Psoas muscle (tissue), 8 donors: ENCODE data around the gene ALS2. TPM values are rescaled to one million over a fixed set of nuclear protein-coding genes. Genes with fewer than 3 reads are reported as not detected.

Source experiments
- ATAC-seq, 4 donors: fragments of 200-7000 bp; cut with Tn5 transposase; one replicate each; pipeline ENCODE4 v1.9.1; 2020; ENCODE audit warnings: moderate library complexity in 3 of 4, mild to moderate bottlenecking in 2 of 4
- DNase-seq, 2 donors: peaks; one replicate each; pipeline ENCODE4 v3.0.0-alpha.2; 2020
- H3K27ac ChIP-seq: fragments of 200-600 bp; one replicate; pipeline ENCODE4 v1.8.0; 2022
- H3K27me3 ChIP-seq, 3 donors: fragments of 200-600 bp in 1 of 3; one replicate each; pipeline versions ENCODE4 v1.6.1 to v1.8.0; 2013 to 2022; ENCODE audit warnings: low read length in 2 of 3, mild to moderate bottlenecking in 2 of 3, moderate library complexity in 1 of 3; ENCODE audit not compliant: insufficient read depth in 3 of 3
- H3K36me3 ChIP-seq, 2 donors: fragments of 200-600 bp in 1 of 2; one replicate each; pipeline versions ENCODE4 v1.6.1 to v1.8.0; 2013 to 2022; ENCODE audit warnings: low read depth in 1 of 2, mild to moderate bottlenecking in 1 of 2, moderate library complexity in 1 of 2; ENCODE audit not compliant: insufficient read depth in 1 of 2
- H3K4me1 ChIP-seq: fragments of 200-600 bp; one replicate; pipeline ENCODE4 v1.8.0; 2022
- H3K4me3 ChIP-seq: fragments of 200-600 bp; one replicate; pipeline ENCODE4 v1.8.0; 2022; ENCODE audit warnings: mild to moderate bottlenecking
- H3K9me3 ChIP-seq: fragments of 200-600 bp; one replicate; pipeline ENCODE4 v1.8.0; 2022
- CTCF ChIP-seq: fragments of 200-600 bp; IDR thresholded peaks from one replicate; pipeline ENCODE4 v1.8.0; 2022; ENCODE audit warnings: antibody characterized with exemption
- WGBS, 3 donors: extraction: QIAGEN DNeasy Blood & Tissue Kit; methylation state at CpG; one replicate each; pipeline versions ENCODE4 v1.1.6 to v1.1.7; 2013; 5-methylcytosine and 5-hydroxymethylcytosine counted together
- intact Hi-C, 2 donors: fragments of 100-400 bp; cut with DNase I; formaldehyde crosslinking; loops; one replicate each; pipeline versions ENCODE4 v1.11.0 to v1.14.2; 2022
- polyA plus RNA-seq, 3 donors: library from polyadenylated mRNA; stranded (reverse); fragments of 200-250 nt; gene quantifications; one replicate each; pipeline ENCODE4 v1.2.3, GENCODE V29; 2013
- total RNA-seq, 4 donors: library from RNA; stranded (reverse); fragmentation: NEBNext Ultra II Directional in 2 of 4; extraction: Animal tissue kit (Norgen Biotek cat#: 25700) in 2 of 4; gene quantifications; one replicate each; pipeline versions ENCODE4 v1.2.1 to v1.2.4, GENCODE V29; 2021 to 2023
- donor health status: healthy with polysubstance abuse.
- donor health status: DM: no; HTN: no; CAD: no; lungs with moderate emphysema.
- donor health status: Bipolar disorder and iron deficiency.
- donor health status: healthy.
- donor health status: DM: yes; HTN: yes; CAD: no.
- donor health status: DM: no; HTN: no; CAD: no.
- donor health status: DM: no; HTN: no; CAD: no.
- donor health status: DM: yes; HTN: yes; CAD: no.

Gene ALS2
- total and polyA plus RNA-seq, 7 donors = 6.3 to 26.4 (median 18.9) TPM

GRCh38 chr2:201664334-201664733, 116.4 kb downstream of the ALS2 start:
- Histone ChIP-seq H3K27me3 (no peaks in the 10 kb centered on the region), H3K4me3 (no peak overlapping the region), H3K9me3 (no peaks in the 10 kb centered on the region), H3K36me3 (no peaks in the 10 kb centered on the region), H3K4me1 (no peaks in the 10 kb centered on the region), H3K27ac (no peak overlapping the region)
- WGBS, 3 donors = 72 to 80% (median 75%) methylated on average over 8 of the region's 8 CpGs
- no peak for DNase-seq
- TF ChIP-seq CTCF = no peak
- ATAC-seq = no peak
- intact Hi-C loops = no loop called here

GRCh38 chr2:201661366-201661765, 119.4 kb downstream of the ALS2 start:
- no peak overlapping the region for H3K4me3 ChIP-seq
- H3K27ac ChIP-seq = no peak overlapping the region
- H3K27me3 ChIP-seq = no peaks in the 10 kb centered on the region
- no peaks in the 10 kb centered on the region for H3K36me3 ChIP-seq
- H3K4me1 ChIP-seq = no peaks in the 10 kb centered on the region
- ATAC-seq = no peak
- 45 to 52% (median 49%) methylated on average over 5 of the region's 5 CpGs for WGBS, 3 donors
- H3K9me3 ChIP-seq = no peaks in the 10 kb centered on the region
- no peak for TF ChIP-seq CTCF
- intact Hi-C loops = no loop called here
- DNase-seq = no peak

GRCh38 chr2:201660293-201660895, 120.3 kb downstream of the ALS2 start:
- no peak for ATAC-seq
- TF ChIP-seq CTCF = no peak
- 68 to 72% (median 72%) methylated on average over 5 of the region's 5 CpGs for WGBS, 3 donors
- no peaks in the 10 kb centered on the region for H3K27me3 ChIP-seq
- DNase-seq = no peak
- H3K36me3 ChIP-seq = no peaks in the 10 kb centered on the region
- intact Hi-C loops = no loop called here
- H3K4me3 ChIP-seq = no peak overlapping the region
- no peak overlapping the region for H3K27ac ChIP-seq
- no peaks in the 10 kb centered on the region for H3K4me1 ChIP-seq
- no peaks in the 10 kb centered on the region for H3K9me3 ChIP-seq

- WGBS, 3 donors = 74 to 78% (median 76%) methylated on average over 5 of the region's 5 CpGs
- no peak for TF ChIP-seq CTCF
- DNase-seq (no peak), ATAC-seq (no peak)
- H3K9me3 ChIP-seq = no peaks in the 10 kb centered on the region
- no peaks in the 10 kb centered on the region for H3K36me3 ChIP-seq
- H3K27ac ChIP-seq = no peak overlapping the region
- no peak overlapping the region for H3K4me3 ChIP-seq
- no peaks in the 10 kb centered on the region for H3K4me1 ChIP-seq
- no peaks in the 10 kb centered on the region for H3K27me3 ChIP-seq
- intact Hi-C loops = no loop called here
Observed at GRCh38 chr2:201656740-201657139, 124.0 kb downstream of the ALS2 start.

GRCh38 chr2:201656102-201656501, 124.6 kb downstream of the ALS2 start:
- Histone ChIP-seq H3K4me1 (no peaks in the 10 kb centered on the region), H3K36me3 (no peaks in the 10 kb centered on the region), H3K27ac (no peak overlapping the region), H3K9me3 (no peaks in the 10 kb centered on the region), H3K4me3 (no peak overlapping the region), H3K27me3 (no peaks in the 10 kb centered on the region)
- TF ChIP-seq CTCF = no peak
- ATAC-seq (no peak), DNase-seq (no peak)
- WGBS, 3 donors = 93 to 96% (median 94%) methylated on average over 11 of the region's 11 CpGs
- intact Hi-C loops = no loop called here
